GM18520 (cell line): ENCODE data around the gene C13orf46.

ENCODE experiments used
- ATAC-seq: cut with Tn5 transposase; IDR thresholded peaks from one replicate; pipeline ENCODE4 v1.9.1; 2021; ENCODE audit not compliant: unreplicated experiment

Gene C13orf46

DNA sequence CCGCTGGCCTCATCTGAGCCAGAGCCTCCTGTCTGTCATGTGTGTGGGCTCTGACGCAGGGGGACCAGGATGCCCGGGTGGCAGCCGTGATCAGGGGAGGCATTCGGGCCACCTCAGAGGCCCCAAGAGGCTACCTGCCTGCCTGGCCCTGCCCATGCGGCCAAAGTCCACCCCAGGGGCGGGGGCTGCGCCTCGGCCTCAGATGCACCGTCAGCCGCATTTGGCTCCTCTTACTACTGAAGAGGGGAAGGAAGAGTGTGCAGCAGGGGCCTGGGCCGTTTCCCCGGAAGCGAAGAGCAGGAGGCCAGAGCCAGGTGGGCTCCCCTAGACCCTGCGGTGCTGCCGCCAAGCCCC, 34.0 kb downstream of the C13orf46 start:
- no peak for ATAC-seq

GRCh38 chr13:113939129-113939943, 34.5 kb downstream of the C13orf46 start:
- ATAC-seq: no peak

DNA sequence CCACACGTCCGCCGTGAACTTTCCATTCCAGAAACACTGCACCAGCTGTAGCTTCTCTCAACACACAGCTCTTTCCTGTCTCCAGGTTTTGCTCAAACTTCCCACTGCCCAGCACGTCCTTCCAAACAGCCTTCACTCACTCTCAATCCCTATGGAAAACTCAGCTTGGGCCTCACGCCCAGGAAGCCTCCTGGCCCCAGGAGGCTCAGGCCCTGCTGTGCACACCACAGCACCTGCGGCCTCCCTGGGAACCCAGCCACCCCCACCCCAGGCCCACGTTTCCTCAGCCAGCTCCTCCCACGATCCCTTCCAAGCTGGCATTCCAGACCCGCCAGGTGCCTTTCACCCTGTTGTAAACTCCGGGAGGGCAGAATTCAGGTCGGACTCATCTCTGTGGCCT, 35.2 kb downstream of the C13orf46 start:
- ATAC-seq: no peak

DNA sequence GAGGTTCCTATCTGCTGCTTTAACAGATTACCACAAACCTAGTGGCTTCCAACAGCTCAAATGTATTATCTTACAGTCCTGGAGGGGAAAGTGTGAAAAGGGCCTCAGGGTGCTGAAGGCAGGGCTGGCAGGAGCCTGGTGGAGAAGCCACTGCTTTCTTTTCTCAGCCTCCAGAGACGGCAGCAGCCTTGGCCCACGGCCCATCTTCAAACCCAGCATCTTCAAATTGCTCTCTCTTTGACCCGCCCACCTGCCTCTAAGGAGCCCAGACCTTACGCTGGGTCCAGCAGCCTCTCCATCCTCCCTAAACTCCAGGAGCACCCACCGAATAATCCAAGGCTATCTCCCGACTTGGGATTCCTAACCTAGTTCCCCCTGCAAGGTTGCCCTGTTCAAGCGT, 35.6 kb downstream of the C13orf46 start:
- ATAC-seq: no peak

GRCh38 chr13:113937527-113938180, 36.2 kb downstream of the C13orf46 start:
- ATAC-seq: no peak

DNA sequence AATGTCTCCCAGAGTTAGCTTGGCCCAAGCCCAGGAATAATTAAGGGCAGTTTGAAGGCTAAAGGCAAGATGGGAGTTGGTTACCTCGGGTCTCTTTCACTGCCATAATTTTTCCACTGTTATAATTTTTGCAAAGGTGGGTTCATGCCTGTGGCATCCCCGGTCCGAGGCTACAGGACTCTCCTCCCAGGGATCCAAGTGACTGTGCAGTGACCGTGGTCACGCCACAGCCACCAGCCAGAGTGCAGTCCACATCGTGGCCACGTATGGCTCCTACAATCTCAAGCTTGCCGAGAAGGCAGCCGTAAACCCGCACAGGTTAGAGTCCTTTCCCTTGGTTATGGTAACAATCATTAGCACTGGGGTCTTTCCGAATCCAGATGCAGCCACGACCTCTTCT, 36.8 kb downstream of the C13orf46 start:
- no peak for ATAC-seq

DNA sequence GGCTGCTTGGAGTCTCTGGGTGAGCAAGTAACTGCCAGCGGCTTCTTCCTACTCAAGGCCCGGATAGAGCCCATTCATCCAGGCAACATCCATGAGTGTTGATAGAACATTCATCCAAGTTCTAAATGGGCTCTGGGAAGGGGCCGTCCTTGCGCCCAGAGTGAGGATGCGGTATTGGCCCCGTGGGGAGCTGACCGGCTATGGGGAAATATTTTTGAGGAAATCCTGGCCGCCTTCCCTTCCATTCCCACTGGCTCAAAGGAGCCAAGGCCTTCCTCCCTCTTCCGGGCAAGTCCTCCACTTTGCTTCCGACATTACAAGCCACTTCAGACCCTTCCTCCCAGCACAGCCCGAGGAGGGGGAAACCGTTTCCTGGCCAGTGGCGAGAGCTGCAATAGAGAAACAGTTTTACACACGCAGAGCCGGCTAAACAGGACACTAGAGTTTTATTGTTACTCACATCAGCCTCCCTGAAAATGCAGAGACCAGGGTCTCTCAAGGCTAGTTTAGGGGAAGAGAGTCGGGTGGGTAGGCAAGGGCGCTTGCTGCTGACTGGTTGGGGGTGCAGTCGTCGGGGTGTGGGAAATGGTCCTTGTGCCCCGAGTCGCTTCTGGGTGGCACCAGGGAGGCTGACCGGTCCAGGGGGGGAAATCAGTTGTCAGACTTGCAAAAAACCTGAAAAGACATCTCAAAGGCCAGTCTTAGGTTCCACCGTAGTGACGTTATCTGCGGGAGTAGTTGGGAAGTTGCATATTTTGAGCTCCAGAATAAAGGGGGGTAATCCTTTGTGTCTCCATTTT, 37.5 kb downstream of the C13orf46 start:
- no peak for ATAC-seq

DNA sequence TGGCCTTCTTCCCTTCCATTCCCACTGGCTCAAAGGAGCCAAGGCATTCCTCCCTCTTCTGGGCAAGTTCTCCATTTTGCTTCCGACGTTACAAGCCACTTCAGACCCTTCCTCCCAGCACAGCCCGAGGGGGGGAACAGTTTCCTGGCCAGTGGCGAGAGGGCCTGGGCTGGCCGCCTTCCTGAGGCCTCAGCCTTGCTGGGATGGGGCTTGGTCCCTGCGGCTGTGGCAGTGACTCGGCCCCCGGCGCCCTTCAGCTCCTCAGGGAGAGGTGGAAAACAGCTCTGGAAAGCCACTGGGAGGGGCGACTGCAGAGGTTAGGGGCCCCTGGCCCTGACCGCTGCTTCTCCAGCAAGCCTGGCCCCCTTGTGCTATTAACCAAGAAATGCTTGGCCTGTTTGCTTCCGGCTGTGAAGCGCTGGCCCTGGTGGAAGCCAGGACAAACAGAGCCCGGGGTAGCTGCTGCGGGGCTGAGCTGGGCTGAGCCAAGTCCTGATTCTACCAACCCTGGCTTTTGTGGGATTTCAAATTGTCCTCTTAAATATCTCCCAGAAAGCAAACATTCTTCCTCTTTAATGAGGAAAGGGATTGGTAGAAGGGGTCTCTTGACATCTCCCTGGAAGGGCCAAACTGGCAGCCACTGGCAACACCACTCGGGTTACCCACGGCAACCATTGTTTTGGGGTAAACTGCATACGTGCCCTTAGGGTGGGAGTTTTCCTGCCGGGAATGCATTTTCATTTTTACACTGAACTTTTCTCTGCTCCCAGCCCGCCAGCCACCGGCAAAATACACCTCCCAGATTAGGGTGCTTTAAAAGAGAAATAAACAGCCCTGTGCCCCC, 38.7 kb downstream of the C13orf46 start:
- ATAC-seq: no peak

DNA sequence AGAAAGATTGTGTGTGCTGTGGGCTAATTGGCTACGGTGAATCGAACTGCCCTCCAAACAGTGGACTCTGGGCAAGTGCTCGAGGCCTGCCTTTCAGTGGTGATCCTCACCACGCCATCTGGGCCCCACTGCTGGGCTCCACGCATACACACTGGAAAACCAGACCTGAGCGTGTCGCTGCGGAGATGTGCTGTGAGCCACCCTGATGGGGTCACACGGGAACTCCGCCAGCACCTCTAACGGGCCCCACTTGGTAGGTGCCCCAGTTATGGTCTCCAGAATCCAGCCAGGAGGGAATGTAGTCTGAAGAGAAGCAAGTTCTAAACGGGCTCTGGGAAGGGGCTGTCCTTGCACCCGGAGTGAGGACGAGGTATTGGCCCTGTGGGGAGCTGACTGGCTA, 39.3 kb downstream of the C13orf46 start:
- no peak for ATAC-seq

- ATAC-seq: no peak
Measured at GRCh38 chr13:113933901-113934300, 40.0 kb downstream of the C13orf46 start.

DNA sequence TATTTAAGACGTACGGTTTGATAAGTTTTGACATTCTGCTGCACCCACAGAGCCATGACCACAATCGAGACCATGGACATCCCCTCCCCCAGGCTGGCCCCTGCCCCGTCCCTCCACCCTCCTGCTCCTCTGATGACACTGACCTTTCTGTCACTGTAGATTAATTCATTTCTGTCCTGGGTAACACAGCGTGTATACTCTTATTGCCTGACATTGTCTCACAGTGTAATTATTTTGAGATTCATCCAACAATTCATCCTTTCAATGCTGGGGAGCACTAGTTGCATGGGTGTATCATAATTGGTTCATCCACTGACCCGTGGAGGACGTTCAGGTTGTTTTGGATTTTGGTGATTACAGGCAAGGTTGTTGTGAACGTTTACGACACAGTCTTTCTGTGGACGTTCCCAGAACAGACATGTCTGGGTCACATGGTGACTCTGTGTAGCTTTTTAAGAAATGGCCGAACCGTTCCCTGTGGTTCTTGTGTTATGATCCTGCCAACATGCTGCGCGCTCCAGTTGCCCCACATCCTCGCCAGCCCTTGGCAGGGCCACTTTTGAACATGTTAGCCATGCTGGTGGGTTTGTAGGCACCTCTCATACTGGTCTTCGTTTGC, 41.9 kb downstream of the C13orf46 start:
- no peak for ATAC-seq

DNA sequence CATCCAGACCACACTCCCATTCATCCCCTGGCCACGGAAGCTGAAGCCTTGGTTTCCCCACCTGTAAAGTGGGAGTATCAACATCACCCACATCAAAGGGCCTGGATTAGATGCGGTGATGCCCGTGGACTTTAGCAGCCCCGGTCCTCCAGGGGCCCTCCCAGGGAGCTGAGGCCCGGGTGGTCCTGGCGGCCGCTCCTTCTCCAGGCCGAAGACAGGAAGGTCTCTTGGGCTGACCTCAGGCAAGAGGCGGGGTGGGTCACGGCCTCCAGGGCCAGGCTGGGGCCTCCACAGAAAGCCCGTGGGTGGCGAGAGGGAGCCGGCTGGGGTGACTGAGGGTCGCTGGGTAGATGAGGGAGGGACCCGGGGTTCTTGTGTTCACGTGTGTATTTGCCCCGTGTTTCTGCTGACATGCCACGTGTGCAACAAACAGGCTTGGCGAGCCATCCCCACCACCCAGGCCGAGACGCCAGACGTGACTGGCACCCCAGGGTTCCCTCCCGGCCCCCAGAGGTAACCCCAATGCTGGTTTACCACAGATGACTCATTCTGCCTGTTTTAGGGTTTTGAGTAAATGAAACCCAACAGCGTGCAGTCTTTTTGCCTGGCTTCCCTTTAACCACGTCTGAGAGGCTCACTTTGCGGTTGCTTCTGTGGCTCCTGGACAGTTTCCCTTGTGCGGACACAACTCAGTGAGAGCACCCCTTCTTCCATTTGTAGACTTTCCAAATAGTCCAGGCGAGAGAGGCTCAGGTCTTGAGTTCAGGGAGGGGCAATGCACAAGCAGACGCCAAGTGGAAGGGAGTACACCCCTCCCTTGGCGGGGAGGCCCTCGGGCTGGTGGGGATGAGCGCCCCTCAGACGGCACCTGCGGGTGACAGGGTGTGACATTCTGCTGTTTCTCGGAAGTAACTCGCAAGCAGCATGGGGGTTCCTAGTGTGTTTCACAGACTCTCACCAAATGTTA, 42.9 kb downstream of the C13orf46 start:
- no peak for ATAC-seq

GRCh38 chr13:113929628-113930615, 44.0 kb downstream of the C13orf46 start:
- ATAC-seq: no peak

DNA sequence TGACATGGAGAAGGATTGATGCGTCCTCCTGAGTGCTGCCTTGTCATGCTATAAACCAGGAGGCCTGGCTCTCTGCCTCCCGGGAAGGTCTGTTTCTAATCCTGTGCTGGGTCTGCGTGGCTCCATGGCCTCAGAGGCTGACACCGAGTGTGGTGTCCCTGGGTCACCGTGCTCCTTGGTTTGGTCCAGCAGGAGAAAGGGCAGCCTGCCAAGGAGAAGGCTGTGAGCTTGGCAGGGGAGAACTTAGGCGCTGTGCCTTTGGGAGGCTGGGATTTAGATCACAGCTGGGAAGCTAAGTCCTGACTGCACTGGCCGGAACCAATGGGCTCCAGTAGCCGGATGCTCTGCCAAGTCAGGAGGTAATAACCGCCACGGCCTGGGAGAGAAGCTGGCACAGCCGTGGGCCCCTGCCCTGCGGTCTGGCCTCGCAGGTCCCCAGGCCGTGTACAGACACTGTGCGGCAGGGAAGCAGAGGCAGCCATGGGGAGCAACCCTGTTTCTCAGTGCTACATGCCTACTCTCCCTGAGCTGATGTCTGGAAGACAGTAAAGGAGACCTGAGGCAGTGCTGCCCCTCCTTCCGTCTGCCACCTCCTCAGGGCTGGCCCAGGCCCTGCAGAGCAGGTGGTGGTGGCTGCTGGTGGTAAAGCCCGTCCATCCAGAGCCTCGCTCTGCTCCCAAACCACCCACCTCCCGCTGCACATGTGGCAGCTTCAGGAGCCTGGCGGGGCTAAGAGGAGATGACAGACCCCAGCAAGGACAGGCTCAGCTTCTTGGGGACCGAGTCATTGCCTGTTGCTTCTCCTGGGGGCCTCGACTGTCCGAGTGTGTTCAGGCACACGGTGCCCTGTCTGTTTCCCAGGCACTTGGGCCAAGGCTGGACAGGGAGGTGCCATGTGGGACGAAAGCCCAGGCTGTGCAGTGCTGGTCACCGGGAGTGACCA, 44.9 kb downstream of the C13orf46 start:
- ATAC-seq: no peak

GRCh38 chr13:113927661-113928581, 46.0 kb downstream of the C13orf46 start:
- ATAC-seq: no peak
